ENCODE data around the gene RPL36. TPM values are rescaled to one million over a fixed set of nuclear protein-coding genes. Genes with fewer than 3 reads are reported as not detected.

RPL36 gene
- total RNA-seq = 286 and 384 TPM in 2 replicates

GRCh38 chr19:5690125-5690954 is at the start of gene RPL36:
RPL36 (plus strand) TSS chr19:5690295; CDS start chr19:5690508, 213 bp downstream.

GRCh38 chr19:5680437-5681368 is 9.4 kb upstream of the RPL36 start, which contains the start of the genes HSD11B1L and MICOS13:
HSD11B1L (plus strand) TSS chr19:5681027; CDS start chr19:5684833, 3,806 bp downstream.
MICOS13 (minus strand) TSS chr19:5680516; CDS start chr19:5680486, 30 bp downstream.

GRCh38 chr19:5719961-5720790 is 30.1 kb downstream of the RPL36 start, which contains the start of the genes CATSPERD and LONP1:
CATSPERD (plus strand) TSS chr19:5720637; CDS start chr19:5720738, 101 bp downstream.
LONP1 (minus strand) TSS chr19:5720146; CDS start chr19:5720132, 14 bp downstream.

Other genes starting within 250 kb of the RPL36 start
- gene ZNRF4, start 234.9 kb upstream of the RPL36 start, total RNA-seq = not detected in 2 replicates
- gene TINCR, start 122.3 kb upstream of the RPL36 start, total RNA-seq = 0.29 TPM in 1 of 2 replicates, not detected in the other
- 32.0 and 48.5 TPM in 2 replicates for gene SAFB2, start 67.5 kb upstream of the RPL36 start, total RNA-seq
- gene SAFB, start 67.2 kb upstream of the RPL36 start, total RNA-seq = 45.4 and 51.1 TPM in 2 replicates
- 26.4 and 31.4 TPM in 2 replicates for gene MICOS13, start 9.8 kb upstream of the RPL36 start, total RNA-seq
- gene HSD11B1L, start 9.3 kb upstream of the RPL36 start, total RNA-seq = 6.6 and 12.1 TPM in 2 replicates
- 67.2 and 71.9 TPM in 2 replicates for gene LONP1, start 29.9 kb downstream of the RPL36 start, total RNA-seq
- not detected in 2 replicates for gene CATSPERD, start 30.3 kb downstream of the RPL36 start, total RNA-seq
- 0.57 and 0.65 TPM in 2 replicates for gene PRR22, start 94.5 kb downstream of the RPL36 start, total RNA-seq
- gene DUS3L, start 100.9 kb downstream of the RPL36 start, total RNA-seq = 32.0 and 37.2 TPM in 2 replicates
- gene NRTN, start 114.8 kb downstream of the RPL36 start, total RNA-seq = not detected in 2 replicates
- gene FUT6, start 149.4 kb downstream of the RPL36 start, total RNA-seq = not detected in 2 replicates
- not detected in 2 replicates for gene FUT3, start 161.2 kb downstream of the RPL36 start, total RNA-seq
- gene FUT5, start 180.2 kb downstream of the RPL36 start, total RNA-seq = not detected in 2 replicates
- gene NDUFA11, start 213.5 kb downstream of the RPL36 start, total RNA-seq = 321 and 385 TPM in 2 replicates
- 6.9 and 9.1 TPM in 2 replicates for gene VMAC, start 214.6 kb downstream of the RPL36 start, total RNA-seq
- gene CAPS, start 224.0 kb downstream of the RPL36 start, total RNA-seq = 2.3 and 2.5 TPM in 2 replicates

Measured in vein endothelial cell (primary cell).